ENCODE measurements around the gene PPP6R2. TPM values are rescaled to one million over a fixed set of nuclear protein-coding genes. Genes with fewer than 3 reads are reported as not detected.
"Not testable (repeated sequence)": the region's sequence is repeated elsewhere in the genome, so short reads cannot be mapped to it uniquely, and the experiment has no call there.

PPP6R2 gene
- total RNA-seq, 8 experiments from 2014 or later: 25.1 to 75.6 (median 40.4) TPM

GRCh38 chr22:50406416-50407170 is 63.5 kb downstream of the PPP6R2 start:
- no peak for ATAC-seq (replicated peaks in 6 of 8)

GRCh38 chr22:50408311-50408710 is 65.2 kb downstream of the PPP6R2 start:
- Histone ChIP-seq H3K4me3 (no peak overlapping the region), H3K27ac (no peak overlapping the region), H3K4me1 (replicated peaks in 1 of 2) (no peaks in the 10 kb centered on the region)
- in situ Hi-C loops (cut with MboI; ENCODE audit: low pct_unique_long_range_greater_than_20kb in 2 of 9, low sequenced_read_pairs in 9 of 9, unreplicated experiment in 9 of 9): no loop called here
- WGBS, 10 experiments: 90 to 100% (median 100%) methylated on average over 1 to 10 of the region's 13 CpGs; no CpG with 5 or more reads in 3 of the 10 experiments
- no peak for ATAC-seq (replicated peaks in 6 of 8)

More at GRCh38 chr22:50406416-50407170, 63.5 kb downstream of the PPP6R2 start:
- H3K27ac ChIP-seq: no peak overlapping the region
- no peaks in the 10 kb centered on the region for H3K4me1 ChIP-seq (replicated peaks in 1 of 2)
- in situ Hi-C loops (cut with MboI; ENCODE audit: low pct_unique_long_range_greater_than_20kb in 2 of 9, low sequenced_read_pairs in 9 of 9, unreplicated experiment in 9 of 9): no loop called here
- WGBS, 10 experiments: 80 to 100% (median 94%) methylated on average over 1 to 18 of the region's 25 CpGs; no CpG with 5 or more reads in 3 of the 10 experiments
- no peak overlapping the region for H3K4me3 ChIP-seq

GRCh38 chr22:50408954-50409353 is 65.8 kb downstream of the PPP6R2 start:
- H3K27ac ChIP-seq; H3K4me3 ChIP-seq; H3K4me1 ChIP-seq (replicated peaks in 1 of 2); in situ Hi-C loops (cut with MboI; ENCODE audit: low pct_unique_long_range_greater_than_20kb in 2 of 9, low sequenced_read_pairs in 9 of 9, unreplicated experiment in 9 of 9): not testable (repeated sequence)
- 83 to 95% methylated on average over 1 to 6 of the region's 9 CpGs; no CpG with 5 or more reads in 8 of the 10 experiments for whole genome bisulfite sequencing, 10 experiments
- ATAC-seq (replicated peaks in 6 of 8): peak in 3 of 8 experiments; percentile 62 to 95 (median 95)

- in situ Hi-C loops (cut with MboI; ENCODE audit: low pct_unique_long_range_greater_than_20kb in 2 of 9, low sequenced_read_pairs in 9 of 9, unreplicated experiment in 9 of 9): no loop called here
- Histone ChIP-seq H3K4me1 (replicated peaks in 1 of 2) (no peaks in the 10 kb centered on the region), H3K27ac (no peak overlapping the region), H3K4me3 (no peak overlapping the region)
- no peak for ATAC-seq (replicated peaks in 6 of 8)
- 86 to 100% (median 97%) methylated on average over 1 to 10 of the region's 31 CpGs; no CpG with 5 or more reads in 3 of the 10 experiments for WGBS, 10 experiments
Measured at GRCh38 chr22:50414476-50415248, 71.5 kb downstream of the PPP6R2 start.

GRCh38 chr22:50415426-50415825 is 72.3 kb downstream of the PPP6R2 start:
- no peaks in the 10 kb centered on the region for H3K4me1 ChIP-seq (replicated peaks in 1 of 2)
- no peak for ATAC-seq (replicated peaks in 6 of 8)
- in situ Hi-C loops (cut with MboI; ENCODE audit: low pct_unique_long_range_greater_than_20kb in 2 of 9, low sequenced_read_pairs in 9 of 9, unreplicated experiment in 9 of 9): no loop called here
- H3K4me3 ChIP-seq: no peak overlapping the region
- WGBS, 10 experiments: 90 to 98% (median 95%) methylated on average over 3 to 11 of the region's 12 CpGs; no CpG with 5 or more reads in 6 of the 10 experiments
- no peak overlapping the region for H3K27ac ChIP-seq

GRCh38 chr22:50416996-50417395 is 73.9 kb downstream of the PPP6R2 start:
- Histone ChIP-seq H3K4me3 (no peak overlapping the region), H3K27ac (no peak overlapping the region), H3K4me1 (replicated peaks in 1 of 2) (no peaks in the 10 kb centered on the region)
- in situ Hi-C loops (cut with MboI; ENCODE audit: low pct_unique_long_range_greater_than_20kb in 2 of 9, low sequenced_read_pairs in 9 of 9, unreplicated experiment in 9 of 9): no loop called here
- 89 to 100% (median 96%) methylated on average over 2 to 5 of the region's 8 CpGs; no CpG with 5 or more reads in 7 of the 10 experiments for WGBS, 10 experiments
- no peak for ATAC-seq (replicated peaks in 6 of 8)

- in situ Hi-C loops (cut with MboI; ENCODE audit: low pct_unique_long_range_greater_than_20kb in 2 of 9, low sequenced_read_pairs in 9 of 9, unreplicated experiment in 9 of 9): no loop called here
- WGBS, 10 experiments: 68 to 100% (median 93%) methylated on average over 3 to 7 of the region's 13 CpGs; no CpG with 5 or more reads in 1 of the 10 experiments
- H3K27ac ChIP-seq: no peak overlapping the region
- H3K4me3 ChIP-seq: no peak overlapping the region
- ATAC-seq (replicated peaks in 6 of 8): no peak
- H3K4me1 ChIP-seq (replicated peaks in 1 of 2): no peaks in the 10 kb centered on the region
Measured at GRCh38 chr22:50417411-50418210, 74.5 kb downstream of the PPP6R2 start.

- Histone ChIP-seq H3K27ac (no peak overlapping the region), H3K4me3 (no peak overlapping the region), H3K4me1 (replicated peaks in 1 of 2) (no peaks in the 10 kb centered on the region)
- ATAC-seq (replicated peaks in 6 of 8): no peak
- 100% methylated on average over 3 to 4 of the region's 5 CpGs; no CpG with 5 or more reads in 8 of the 10 experiments for WGBS, 10 experiments
- in situ Hi-C loops (cut with MboI; ENCODE audit: low pct_unique_long_range_greater_than_20kb in 2 of 9, low sequenced_read_pairs in 9 of 9, unreplicated experiment in 9 of 9): no loop called here
Measured at GRCh38 chr22:50418624-50419023, 75.5 kb downstream of the PPP6R2 start.

GRCh38 chr22:50419116-50419515 is 76.0 kb downstream of the PPP6R2 start:
- in situ Hi-C loops (cut with MboI; ENCODE audit: low pct_unique_long_range_greater_than_20kb in 2 of 9, low sequenced_read_pairs in 9 of 9, unreplicated experiment in 9 of 9): no loop called here
- WGBS, 10 experiments: 40 to 100% (median 96%) methylated on average over 1 to 4 of the region's 9 CpGs; no CpG with 5 or more reads in 6 of the 10 experiments
- Histone ChIP-seq H3K27ac (no peak overlapping the region), H3K4me1 (replicated peaks in 1 of 2) (no peaks in the 10 kb centered on the region), H3K4me3 (no peak overlapping the region)
- no peak for ATAC-seq (replicated peaks in 6 of 8)

- H3K4me1 ChIP-seq (replicated peaks in 1 of 2): no peaks in the 10 kb centered on the region
- in situ Hi-C loops (cut with MboI; ENCODE audit: low pct_unique_long_range_greater_than_20kb in 2 of 9, low sequenced_read_pairs in 9 of 9, unreplicated experiment in 9 of 9): no loop called here
- ATAC-seq (replicated peaks in 6 of 8): no peak
- H3K27ac ChIP-seq: no peak overlapping the region
- no peak overlapping the region for H3K4me3 ChIP-seq
- 70 to 100% (median 92%) methylated on average over 1 to 8 of the region's 10 CpGs; no CpG with 5 or more reads in 2 of the 10 experiments for WGBS, 10 experiments
Measured at GRCh38 chr22:50420015-50420414, 76.9 kb downstream of the PPP6R2 start.

- in situ Hi-C loops (cut with MboI; ENCODE audit: low pct_unique_long_range_greater_than_20kb in 2 of 9, low sequenced_read_pairs in 9 of 9, unreplicated experiment in 9 of 9): no loop called here
- Histone ChIP-seq H3K4me1 (replicated peaks in 1 of 2) (no peaks in the 10 kb centered on the region), H3K27ac (no peak overlapping the region), H3K4me3 (no peak overlapping the region)
- no peak for ATAC-seq (replicated peaks in 6 of 8)
- WGBS, 10 experiments: 60 to 100% (median 96%) methylated on average over 1 to 9 of the region's 12 CpGs; no CpG with 5 or more reads in 2 of the 10 experiments
Measured at GRCh38 chr22:50420581-50420980, 77.5 kb downstream of the PPP6R2 start.

GRCh38 chr22:50422046-50422445 is 78.9 kb downstream of the PPP6R2 start:
- Histone ChIP-seq H3K4me3 (no peak overlapping the region), H3K27ac (no peak overlapping the region), H3K4me1 (replicated peaks in 1 of 2) (no peaks in the 10 kb centered on the region)
- in situ Hi-C loops (cut with MboI; ENCODE audit: low pct_unique_long_range_greater_than_20kb in 2 of 9, low sequenced_read_pairs in 9 of 9, unreplicated experiment in 9 of 9): no loop called here
- WGBS, 10 experiments: 83 to 100% (median 96%) methylated on average over 1 to 9 of the region's 14 CpGs; no CpG with 5 or more reads in 4 of the 10 experiments
- no peak for ATAC-seq (replicated peaks in 6 of 8)
